Astrocyte of the cerebellum (primary cell): ENCODE results near the gene ADD2.
A peak's percentile ranks its signal among the peaks of the same experiment; 100 is the strongest.

Source experiments
- DNase-seq: peaks from one replicate; pipeline ENCODE4 v3.0.0-alpha.2; 2011; ENCODE audit warnings: low read depth
- H3K4me3 ChIP-seq: 2 replicates; pipeline ENCODE4 v1.5.1; 2011; ENCODE audit warnings: mild to moderate bottlenecking, low read depth, low read length, moderate library complexity
- in situ Hi-C: cut with HindIII; loops from 2 replicates; pipeline ENCODE4 v1.10.0; 2017; ENCODE audit warnings: low sequenced_read_pairs
- TF ChIP-seq, protein P1 (sequence below): IDR thresholded peaks from 2 replicates; pipeline ENCODE4 v1.5.1; 2012; ENCODE audit warnings: low read length, low read depth, moderate library complexity, mild to moderate bottlenecking; ENCODE audit errors: missing control alignments

The ADD2 gene

DNA sequence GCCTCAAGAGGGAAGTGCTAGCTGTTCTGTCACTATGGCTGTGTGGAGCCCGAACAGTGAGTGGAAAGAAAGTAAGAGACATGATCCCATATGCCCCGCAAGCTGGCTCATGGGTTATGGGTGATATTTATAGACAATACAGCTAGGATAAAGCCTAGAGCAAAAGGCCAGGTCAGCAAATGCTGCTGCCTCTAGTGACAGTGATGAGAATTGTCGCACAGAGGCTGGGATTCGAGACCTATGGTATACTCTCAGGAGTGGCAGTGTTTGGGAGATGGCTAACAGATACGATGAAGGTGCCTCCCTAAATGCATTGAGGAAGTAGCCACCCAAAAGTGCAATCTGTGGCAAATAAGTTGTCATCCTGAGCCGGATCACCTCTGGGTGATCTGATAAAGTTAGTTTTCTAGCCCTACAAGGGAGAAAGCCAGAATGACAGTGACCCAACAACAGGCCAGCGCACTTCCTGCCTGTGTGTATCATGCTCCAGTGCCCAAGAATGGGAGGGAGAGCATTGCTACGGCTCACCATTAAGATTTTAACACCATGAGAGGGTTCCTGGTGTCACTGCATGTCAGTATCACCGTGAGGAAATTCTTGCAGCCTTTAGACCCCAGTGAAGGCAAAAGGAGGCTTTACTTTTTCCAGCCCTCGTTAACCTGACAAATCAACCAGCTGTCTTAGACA lies 122.1 kb downstream of the ADD2 start:
- no peak for DNase-seq
- TF ChIP-seq, protein P1, sequence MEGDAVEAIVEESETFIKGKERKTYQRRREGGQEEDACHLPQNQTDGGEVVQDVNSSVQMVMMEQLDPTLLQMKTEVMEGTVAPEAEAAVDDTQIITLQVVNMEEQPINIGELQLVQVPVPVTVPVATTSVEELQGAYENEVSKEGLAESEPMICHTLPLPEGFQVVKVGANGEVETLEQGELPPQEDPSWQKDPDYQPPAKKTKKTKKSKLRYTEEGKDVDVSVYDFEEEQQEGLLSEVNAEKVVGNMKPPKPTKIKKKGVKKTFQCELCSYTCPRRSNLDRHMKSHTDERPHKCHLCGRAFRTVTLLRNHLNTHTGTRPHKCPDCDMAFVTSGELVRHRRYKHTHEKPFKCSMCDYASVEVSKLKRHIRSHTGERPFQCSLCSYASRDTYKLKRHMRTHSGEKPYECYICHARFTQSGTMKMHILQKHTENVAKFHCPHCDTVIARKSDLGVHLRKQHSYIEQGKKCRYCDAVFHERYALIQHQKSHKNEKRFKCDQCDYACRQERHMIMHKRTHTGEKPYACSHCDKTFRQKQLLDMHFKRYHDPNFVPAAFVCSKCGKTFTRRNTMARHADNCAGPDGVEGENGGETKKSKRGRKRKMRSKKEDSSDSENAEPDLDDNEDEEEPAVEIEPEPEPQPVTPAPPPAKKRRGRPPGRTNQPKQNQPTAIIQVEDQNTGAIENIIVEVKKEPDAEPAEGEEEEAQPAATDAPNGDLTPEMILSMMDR: peak; percentile 30
- in situ Hi-C loops: loop anchor here (25.0 kb wide), 1 partner anchor 334 kb away; the partner anchor contains the start of gene FAM136A

DNA sequence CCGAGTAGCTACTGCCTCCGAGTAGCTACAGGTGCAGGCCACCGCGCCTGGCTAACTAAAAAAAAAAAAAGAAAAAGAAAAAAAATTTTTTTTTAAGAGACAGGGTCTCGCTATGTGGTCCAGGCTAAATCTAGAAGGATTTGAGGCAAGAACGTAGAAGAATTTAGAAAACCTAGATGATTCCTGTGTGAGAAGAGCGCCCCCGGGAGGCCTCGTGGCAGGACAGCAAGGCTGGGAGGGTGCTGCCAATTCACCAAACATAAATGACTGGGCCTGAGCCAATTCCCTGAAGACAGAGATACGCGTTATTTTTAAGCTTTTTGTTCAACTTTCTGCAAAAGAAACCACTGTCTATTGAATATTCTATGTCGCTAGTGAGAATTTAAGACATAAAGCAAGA lies 124.3 kb downstream of the ADD2 start:
- no peak overlapping the region for H3K4me3 ChIP-seq
- TF ChIP-seq, protein P1: peak; percentile 21
- no peak for DNase-seq
- in situ Hi-C loops: loop anchor here (25.0 kb wide), 1 partner anchor 331 kb away; the partner anchor contains the start of gene FAM136A

More for the DNA sequence above, 122.1 kb downstream of the ADD2 start:
- H3K4me3 ChIP-seq: no peak overlapping the region

DNA sequence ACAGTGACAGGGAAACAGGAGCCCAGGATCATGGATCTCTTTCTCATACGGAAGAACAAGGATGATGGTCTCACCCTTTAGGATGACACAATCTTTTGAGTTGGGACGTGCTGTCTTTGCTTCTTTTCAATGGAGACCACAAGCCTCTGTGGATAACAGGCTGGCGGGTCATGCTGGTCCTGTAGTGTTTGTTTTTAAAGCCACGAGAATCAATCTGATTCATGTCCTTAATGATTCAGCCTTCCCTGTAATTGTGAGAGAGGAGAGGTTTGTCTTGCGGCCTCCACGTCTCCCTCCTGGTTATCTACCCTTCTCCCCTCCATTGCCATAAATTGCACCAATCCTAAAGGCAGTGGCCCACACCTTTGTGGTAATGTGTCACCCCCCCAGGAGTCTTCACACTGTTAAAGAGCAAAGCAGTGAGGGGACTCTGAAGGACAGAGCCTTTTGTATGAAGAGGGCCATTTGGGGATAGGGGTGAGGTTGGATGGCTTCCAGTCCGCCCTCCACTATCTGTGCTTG lies 126.7 kb downstream of the ADD2 start:
- TF ChIP-seq, protein P1: no peak
- DNase-seq: no peak
- in situ Hi-C loops: loop anchor here (25.0 kb wide), 1 partner anchor 329 kb away; the partner anchor contains the start of gene FAM136A
- no peak overlapping the region for H3K4me3 ChIP-seq

DNA sequence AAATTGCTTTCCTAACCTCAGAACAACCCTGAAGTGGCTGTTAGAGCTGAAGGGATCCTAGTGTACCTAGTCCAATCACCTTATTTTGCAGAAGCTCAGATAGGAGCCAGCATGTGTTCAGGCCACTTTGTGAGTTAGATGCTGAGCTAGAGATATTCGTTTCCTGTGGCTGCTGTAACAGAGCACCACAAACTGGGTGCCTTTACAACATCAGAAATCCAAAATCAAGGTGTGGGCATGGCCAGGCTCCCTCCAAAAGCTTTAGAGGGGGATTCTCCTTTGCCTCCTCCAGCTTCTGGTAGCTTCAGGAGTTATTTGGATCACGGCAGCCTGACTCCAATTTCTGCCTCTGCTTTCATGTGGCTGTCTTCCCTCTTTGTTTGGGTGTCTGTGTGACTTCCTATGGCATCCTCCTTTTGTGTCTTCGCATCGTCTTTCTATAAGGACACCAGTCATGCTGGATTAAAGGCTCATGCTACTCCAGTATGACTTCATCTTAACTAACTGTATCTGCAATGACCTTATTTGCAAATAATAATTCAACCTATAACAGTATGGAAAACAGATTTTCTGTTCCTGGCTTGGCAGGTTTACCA lies 128.1 kb downstream of the ADD2 start:
- no peak for DNase-seq
- in situ Hi-C loops: loop anchor here (25.0 kb wide), 1 partner anchor 328 kb away; the partner anchor contains the start of gene FAM136A
- TF ChIP-seq, protein P1: no peak
- no peak overlapping the region for H3K4me3 ChIP-seq

DNA sequence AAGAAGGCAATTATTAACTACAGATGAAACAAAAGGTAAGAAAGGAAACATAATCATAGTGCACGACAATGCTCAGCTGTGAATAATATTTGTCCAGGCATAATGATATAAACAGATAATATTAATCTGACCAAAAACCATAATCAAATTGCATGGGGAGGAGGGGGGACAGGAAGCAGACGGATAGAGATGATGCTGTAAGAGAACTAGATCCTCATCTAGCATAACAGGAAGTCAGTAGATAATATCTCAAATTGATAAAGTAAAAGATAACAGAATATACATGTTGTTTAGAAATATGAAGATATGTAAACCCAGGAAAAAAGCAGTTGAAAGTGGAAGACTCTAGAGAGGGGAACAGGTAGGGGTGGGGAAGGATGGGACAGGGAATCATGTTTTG lies 129.4 kb downstream of the ADD2 start:
- H3K4me3 ChIP-seq: no peak overlapping the region
- TF ChIP-seq, protein P1: no peak
- in situ Hi-C loops: loop anchor here (25.0 kb wide), 1 partner anchor 326 kb away; the partner anchor contains the start of gene FAM136A
- no peak for DNase-seq

DNA sequence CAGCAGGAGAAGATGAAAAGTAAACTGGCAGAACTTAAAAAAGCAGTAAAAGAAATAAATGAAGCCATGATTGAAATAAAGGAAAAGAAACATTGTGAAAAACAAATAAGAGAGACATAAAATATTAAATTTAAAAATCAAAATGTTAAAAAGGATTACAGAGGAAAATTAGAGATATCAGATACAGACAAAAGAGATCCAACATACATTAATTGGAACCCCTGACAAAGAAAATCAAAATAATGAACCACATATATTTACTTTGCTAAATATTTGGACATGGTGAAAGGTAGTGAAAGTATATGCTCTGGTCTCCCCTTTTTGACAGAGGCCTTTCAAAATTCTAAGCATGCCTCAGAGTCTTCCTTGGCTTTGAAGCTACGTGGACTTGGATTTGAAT lies 134.5 kb downstream of the ADD2 start:
- DNase-seq: no peak
- in situ Hi-C loops: loop anchor here (25.0 kb wide), 1 partner anchor 321 kb away; the partner anchor contains the start of gene FAM136A
- no peak overlapping the region for H3K4me3 ChIP-seq
- TF ChIP-seq, protein P1: no peak
